HG02571 (cell line): ENCODE measurements around the gene EEF1A1.
A peak's percentile ranks its signal among the peaks of the same experiment; 100 is the strongest.
"Not testable (repeated sequence)": the region's sequence is repeated elsewhere in the genome, so short reads cannot be mapped to it uniquely, and the experiment has no call there.

Experiments used
- ATAC-seq: cut with Tn5 transposase; IDR thresholded peaks from one replicate; pipeline ENCODE4 v1.9.1; 2021; ENCODE audit warnings: mild to moderate bottlenecking, moderate library complexity; ENCODE audit not compliant: unreplicated experiment

Gene EEF1A1

DNA sequence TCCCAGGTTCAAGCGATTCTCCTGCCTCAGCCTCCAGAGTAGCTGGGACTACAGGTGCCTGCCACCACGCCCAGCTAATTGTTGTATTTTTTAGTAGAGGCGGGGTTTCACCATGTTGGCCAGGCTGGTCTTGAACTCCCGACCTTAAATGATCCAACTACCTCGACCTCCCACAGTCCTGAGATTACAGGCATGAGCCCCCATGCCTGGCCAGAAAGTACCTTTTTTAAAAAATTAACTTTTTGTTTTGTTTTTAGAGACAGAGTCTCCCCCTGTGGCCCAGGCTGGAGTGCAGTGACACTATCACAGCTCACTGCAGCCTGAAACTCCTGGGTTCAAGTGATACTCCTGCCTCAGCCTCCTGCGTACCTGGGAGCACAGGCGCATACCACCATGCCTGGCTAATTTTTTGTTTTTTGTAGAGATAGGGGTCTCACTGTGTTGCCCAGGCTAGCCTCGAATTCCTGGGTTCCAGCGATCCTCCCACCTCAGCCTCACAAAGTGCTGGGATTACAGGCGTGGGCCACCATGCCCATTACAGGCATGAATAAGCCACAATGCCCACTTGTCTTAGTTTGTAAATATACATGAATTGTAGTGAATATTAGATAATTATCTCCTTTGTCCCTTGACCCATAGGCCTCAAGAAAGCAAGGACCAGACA lies 17.4 kb upstream of the EEF1A1 start:
- ATAC-seq, result no peak

DNA sequence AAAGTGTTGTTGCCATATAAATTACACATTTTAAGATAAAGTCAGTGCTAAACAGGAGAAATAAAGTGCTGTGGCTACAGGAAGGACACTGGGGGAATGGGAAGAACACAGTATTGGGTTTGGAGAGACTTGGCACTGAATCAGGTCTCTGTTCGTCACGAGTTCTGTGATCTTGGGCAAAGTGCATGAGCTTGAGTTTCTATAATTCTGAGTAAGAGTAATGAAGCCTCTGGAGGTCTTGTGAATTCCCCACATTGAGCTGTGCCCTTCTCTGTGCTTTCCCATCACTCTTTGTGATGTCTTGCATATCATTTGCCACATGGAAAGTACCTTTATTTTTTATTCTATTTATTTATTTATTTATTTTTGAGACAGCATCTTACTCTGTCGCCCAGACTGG lies 16.8 kb upstream of the EEF1A1 start:
- ATAC-seq, result no peak

DNA sequence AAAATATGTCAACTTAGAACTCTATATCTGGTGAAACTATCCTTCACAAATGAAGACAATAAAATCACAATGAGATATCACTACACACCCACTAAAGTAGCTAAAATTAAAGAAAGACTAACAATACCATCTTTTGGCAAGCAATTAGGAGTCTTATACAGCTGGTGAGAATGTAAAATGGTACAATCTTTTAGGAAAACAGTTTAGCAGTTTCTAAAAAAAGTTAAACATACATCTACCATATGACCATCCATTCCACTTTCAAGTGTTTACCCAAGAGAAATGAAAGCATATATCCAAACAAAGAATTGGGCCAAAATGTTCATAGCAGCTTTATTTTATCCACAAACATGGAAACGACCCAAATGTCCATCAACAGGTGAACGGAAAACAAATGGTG lies 13.8 kb upstream of the EEF1A1 start:
- ATAC-seq, result no peak

DNA sequence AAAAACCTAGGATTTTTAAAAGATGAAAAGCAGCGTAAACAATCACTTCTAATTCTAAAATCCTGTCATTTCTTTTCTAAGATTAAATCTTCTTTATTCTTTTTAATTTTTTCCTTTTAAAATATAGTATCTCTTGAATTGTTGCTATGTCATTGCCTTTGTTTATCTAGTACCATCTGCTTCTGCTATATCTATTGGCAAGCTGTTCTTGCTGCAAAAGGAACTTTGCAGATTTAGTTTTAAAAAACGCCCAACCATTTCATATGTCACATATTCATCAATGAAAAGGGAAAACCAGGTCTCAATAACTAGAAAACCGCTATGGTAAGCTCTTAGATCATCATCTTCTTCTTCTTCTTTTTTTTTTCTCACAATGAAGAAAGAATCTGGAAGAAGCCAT lies 11.5 kb upstream of the EEF1A1 start:
- no peak for ATAC-seq

DNA sequence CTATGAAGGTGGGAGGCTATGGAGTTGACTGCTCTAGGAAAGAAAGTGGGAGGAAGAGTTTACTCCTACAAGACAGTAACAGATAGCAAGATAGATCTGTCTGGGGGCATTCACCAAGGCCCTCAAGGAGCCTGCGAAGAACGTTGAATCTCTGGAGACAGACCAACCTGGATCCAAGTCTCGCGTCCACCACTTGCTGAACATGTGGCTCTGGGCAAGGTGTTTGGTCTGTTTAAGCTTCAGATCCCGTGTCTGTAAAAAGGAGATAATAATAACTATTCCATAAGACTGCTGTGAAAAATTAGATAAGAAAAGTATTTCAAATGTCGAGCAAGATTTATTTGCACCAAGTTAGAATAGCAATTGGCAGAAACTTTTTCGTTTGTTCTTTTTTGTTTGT lies 8.1 kb upstream of the EEF1A1 start:
- no peak for ATAC-seq

DNA sequence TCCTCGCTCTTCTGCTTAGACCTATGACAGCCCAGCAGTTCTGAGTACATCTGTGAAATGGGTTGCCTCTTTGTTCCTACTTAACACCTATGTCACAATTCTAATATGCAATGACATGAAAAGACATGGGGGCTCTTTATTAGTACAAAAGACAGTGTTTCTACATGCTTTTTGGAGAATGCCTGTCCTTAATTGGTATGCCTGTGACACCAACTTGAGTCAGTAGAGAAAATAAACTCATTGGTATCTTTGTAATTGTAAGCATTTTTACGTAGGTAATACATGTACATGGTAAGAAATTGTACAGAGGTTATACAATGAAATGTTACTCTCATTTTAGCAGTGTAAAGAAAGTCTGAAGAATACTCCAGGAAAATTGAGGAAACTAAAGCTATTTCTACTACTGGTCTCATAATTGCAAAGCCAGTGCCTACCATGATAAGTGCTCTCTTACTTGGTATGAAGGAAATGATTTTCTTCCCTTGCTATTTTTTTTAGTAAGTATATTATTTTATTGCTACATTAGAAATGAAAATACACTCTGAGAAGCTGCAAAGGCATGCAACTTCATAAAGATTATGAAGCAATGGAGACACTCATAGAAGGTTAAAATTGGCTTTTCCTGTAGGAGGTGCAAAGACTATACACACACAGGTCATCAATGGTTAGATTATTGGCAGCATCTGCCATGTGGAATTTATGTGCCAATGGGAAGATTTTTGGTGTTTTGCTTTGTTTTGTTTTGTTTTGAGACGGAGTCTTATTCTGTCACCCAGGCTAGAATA lies 4.9 kb upstream of the EEF1A1 start:
- no peak for ATAC-seq

DNA sequence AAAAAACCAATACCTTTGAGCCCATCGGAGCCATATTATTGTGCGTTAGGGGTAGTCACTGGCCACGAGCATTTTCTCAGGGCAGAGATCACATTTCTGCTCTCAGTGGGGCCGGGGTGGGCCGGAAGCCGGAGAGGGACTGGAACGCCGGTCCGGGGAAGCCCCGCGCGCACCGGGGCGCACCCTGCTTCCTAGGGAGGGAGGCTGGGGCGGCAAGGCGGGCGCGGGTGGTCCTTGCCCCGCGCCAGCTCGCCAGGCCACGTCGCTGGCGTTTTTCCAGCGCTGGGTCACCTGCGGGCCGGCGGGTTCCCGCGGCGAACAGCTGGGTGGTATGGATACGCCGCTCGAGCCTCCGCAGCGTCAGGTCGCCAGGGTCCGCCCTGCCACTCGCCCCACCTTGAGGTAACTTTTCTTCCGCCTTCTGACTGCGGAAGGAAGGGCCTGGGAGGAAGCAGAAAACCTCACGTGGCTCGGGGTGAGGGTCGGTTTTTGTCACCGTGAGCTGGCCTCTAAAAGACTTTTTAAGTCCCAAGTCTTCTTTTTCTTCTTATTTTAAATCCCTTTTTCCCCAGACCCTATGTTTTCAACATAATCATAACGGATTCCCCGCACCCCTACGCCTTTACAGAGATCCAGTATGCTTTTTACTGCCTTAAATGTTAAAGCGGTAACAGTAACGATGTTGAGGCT lies 2.7 kb upstream of the EEF1A1 start:
- peak; percentile 39 for ATAC-seq

DNA sequence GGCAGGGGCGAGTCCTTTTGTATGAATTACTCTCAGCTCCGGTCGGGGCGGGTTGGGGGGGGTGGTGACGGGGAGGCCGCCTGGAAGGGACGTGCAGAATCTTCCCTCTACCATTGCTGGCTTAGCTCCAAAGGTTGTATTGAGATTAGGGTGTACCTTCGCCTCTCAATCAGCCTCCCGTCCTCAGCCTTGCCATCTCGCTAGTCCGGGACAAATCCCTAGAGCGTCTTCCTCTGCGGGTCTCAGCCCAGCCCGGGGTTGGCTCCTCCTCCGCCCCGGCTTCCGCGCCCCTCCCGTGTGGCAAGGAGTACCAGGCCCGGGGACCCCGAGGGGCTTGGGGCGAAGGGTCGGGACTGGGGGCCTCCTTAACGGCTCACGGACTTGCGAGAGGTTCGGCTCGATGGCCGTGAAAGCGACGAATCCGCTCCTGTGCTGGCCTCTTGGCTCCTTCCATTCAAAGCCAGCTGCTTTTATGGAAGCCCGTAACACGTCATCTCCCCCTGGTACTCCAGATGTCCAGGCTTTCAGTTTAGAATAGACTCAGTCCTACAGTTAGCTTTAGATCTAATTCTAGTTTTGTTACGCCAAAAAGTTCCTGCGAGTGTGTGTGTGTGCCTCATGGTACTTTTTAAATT lies 636 bp upstream of the EEF1A1 start:
- peak; percentile 29 for ATAC-seq

DNA sequence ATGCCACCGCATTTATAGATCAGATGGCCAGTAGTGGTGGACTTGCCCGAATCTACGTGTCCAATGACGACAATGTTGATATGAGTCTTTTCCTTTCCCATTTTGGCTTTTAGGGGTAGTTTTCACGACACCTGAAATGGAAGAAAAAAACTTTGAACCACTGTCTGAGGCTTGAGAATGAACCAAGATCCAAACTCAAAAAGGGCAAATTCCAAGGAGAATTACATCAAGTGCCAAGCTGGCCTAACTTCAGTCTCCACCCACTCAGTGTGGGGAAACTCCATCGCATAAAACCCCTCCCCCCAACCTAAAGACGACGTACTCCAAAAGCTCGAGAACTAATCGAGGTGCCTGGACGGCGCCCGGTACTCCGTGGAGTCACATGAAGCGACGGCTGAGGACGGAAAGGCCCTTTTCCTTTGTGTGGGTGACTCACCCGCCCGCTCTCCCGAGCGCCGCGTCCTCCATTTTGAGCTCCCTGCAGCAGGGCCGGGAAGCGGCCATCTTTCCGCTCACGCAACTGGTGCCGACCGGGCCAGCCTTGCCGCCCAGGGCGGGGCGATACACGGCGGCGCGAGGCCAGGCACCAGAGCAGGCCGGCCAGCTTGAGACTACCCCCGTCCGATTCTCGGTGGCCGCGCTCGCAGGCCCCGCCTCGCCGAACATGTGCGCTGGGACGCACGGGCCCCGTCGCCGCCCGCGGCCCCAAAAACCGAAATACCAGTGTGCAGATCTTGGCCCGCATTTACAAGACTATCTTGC lies 725 bp downstream of the EEF1A1 start:
- ATAC-seq, result no peak

DNA sequence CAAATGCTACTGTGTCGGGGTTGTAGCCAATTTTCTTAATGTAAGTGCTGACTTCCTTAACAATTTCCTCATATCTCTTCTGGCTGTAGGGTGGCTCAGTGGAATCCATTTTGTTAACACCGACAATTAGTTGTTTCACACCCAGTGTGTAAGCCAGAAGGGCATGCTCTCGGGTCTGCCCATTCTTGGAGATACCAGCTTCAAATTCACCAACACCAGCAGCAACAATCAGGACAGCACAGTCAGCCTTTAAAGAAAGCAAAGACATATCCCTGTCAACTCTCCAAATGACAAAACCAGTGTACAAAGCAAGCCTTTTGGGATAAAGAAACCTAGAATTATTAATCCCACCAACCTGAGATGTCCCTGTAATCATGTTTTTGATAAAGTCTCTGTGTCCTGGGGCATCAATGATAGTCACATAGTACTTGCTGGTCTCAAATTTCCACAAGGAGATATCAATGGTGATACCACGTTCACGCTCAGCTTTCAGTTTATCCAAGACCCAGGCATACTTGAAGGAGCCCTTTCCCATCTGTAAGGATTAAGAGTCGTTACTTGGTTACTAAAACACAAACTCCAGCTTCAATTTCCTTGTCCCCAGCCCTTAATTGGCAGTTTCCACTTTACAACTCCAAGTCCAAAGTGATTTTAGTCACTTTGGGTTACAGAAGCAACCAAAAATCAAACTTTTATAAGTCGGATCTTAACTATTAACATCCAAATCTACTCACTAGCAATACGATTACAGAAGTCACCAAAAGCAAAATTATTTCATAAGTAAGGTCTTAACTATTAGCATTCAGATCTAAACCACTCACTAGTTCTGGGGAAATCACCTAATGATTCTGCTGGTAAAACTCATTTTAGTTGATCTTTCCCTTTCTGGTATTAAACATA lies 1.6 kb downstream of the EEF1A1 start:
- not testable (repeated sequence) for ATAC-seq

DNA sequence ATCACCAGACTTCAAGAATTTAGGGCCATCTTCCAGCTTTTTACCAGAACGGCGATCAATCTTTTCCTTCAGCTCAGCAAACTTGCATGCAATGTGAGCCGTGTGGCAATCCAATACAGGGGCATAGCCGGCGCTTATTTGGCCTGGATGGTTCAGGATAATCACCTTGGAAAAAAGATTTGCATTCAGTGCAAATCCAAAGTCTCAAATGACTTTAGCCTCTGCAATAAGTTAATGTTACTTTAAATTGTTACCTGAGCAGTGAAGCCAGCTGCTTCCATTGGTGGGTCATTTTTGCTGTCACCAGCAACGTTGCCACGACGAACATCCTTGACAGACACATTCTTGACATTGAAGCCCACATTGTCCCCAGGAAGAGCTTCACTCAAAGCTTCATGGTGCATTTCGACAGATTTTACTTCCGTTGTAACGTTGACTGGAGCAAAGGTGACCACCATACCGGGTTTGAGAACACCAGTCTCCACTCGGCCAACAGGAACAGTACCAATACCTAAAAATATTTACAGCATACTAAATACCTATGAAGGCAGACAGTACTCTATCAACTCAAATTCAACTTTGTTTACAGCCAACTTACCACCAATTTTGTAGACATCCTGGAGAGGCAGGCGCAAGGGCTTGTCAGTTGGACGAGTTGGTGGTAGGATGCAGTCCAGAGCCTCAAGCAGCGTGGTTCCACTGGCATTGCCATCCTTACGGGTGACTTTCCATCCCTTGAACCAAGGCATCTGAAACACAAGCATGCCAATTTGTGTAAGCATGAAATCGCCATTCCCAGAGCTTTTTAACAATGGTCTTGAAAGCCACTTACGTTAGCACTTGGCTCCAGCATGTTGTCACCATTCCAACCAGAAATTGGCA lies 2.5 kb downstream of the EEF1A1 start:
- ATAC-seq, result not testable (repeated sequence)

DNA sequence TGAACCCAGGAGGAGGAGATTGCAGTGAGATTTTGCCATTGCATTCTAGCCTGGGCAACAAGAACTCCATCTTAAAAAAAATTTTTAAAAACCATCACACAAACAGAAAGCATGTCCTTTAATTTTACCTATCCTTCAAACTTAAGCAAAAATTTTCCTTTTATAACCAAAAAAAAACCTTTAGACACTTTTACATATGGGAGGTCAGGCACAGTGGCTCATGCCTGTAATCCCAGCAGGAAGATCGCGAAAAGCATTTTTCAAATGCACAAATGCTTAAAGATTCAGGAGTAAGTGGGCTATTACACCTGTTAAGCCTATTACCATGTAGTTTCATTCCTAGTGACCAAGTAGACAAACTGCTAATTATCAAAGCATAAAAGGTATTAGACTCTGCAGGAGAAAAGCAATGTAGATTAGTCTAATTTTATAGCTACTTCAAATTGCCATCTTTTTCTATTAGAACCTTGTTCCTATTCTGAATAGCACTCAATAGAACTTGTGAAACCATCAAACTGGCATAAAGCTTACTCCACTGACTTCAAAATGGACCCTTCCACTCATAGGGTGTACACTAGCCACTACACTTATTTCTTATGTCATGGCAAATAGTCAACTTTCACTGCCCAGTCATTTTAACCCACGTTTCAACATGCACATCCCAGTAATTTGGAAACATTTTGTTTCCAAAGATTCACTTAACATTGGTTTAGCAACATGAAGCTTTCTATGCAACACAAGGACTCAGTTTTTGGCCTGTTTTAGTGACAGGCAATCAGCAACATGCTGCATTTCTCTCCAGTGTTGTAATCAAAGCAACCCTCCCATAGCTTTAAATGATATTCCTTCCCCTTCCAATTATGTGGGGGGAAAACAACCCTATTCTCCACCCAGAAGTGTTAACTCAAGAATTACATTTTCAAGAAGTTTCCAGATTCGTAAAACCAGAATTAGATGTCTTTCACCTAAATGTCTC lies 4.0 kb downstream of the EEF1A1 start:
- ATAC-seq, result no peak

DNA sequence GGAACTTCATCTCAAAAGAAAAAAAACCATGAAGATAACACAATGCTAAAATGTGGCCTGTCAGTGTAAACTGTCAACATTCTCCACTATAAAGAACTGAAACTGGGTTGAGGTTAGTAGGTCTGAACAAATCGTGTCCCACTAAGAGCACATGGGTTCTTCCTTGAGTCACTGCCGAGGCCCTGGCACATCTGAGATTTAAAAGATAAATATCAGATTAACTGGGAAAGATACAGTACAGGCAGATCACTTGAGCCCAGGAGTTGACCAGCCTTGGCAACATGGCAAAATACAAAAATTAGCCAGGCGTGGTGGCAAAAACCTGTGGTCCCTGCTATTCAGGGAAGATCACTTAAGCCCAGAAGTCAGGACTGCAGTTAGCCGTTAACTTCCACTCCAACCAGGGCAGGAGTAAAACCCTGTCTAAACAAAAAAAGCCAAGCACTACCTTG lies 5.6 kb downstream of the EEF1A1 start:
- ATAC-seq, result no peak

DNA sequence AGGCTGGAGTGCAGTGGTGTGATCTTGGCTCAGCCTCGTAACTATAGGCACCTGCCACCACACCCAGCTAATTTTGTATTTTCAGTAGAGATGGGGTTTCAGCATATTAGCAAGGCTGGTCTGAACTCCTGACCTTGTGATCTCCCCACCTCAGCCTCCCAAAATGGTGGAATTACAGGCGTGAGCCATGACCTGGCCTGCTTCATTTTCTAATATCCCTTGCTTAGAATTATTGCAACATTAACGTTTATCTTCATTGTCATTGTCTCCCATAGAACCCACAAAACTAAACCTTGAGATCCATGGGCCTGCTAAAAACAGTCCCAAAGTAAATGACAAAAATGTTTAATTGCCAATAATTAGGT lies 6.1 kb downstream of the EEF1A1 start:
- no peak for ATAC-seq

DNA sequence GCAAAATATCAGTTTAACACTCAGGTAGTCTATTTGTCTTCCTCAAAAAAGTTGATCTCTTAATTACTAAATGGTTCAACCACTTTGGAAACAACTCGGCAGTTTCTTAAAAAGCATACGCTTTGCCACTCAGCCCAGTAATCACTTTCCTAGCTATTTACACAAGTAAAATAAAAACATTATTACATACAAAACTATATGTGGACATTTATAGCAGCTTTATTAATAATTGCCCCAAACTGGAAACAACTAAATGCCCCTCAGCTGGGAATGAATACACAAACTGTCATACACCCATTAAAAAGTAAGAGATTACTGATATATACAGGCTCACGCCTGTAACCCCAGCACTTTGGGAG lies 7.4 kb downstream of the EEF1A1 start:
- ATAC-seq, result no peak

DNA sequence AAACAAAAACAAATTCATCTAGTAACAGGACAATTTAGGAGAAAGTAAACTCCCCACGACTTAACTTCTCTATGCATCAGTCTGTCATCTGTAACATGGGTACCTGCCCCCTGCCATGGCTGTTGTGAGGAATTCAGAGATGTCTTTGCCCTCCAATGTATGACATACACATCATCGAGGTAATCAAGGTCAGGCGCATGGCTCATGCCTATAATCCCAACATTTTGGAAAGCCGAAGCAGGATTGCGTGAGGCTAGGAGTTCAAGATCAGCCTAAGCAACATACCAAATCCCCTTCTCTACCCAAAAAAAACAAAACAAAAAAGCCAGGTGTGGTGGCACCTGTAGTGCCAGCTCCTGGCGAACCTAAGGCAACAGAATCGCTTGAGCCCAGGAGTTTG lies 9.0 kb downstream of the EEF1A1 start:
- ATAC-seq, result no peak

DNA sequence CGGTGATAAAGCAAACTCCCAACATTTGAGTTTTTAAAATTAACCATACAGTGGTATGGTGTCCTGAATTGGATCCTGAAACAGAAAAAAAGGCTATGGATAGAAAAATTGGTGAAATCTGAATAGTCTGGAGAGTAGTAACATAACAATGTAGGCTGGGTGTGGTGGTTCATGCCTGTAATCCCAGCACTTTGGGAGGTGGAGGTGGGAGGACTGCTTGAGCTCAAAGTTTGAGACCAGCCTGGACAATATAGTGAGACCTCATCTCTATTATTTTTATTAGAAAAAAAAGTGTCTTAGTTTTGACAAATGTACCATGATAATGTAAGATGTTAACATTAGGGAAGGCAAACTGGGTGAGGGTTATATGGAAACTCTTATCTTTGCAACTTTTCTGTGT lies 11.0 kb downstream of the EEF1A1 start:
- no peak for ATAC-seq

DNA sequence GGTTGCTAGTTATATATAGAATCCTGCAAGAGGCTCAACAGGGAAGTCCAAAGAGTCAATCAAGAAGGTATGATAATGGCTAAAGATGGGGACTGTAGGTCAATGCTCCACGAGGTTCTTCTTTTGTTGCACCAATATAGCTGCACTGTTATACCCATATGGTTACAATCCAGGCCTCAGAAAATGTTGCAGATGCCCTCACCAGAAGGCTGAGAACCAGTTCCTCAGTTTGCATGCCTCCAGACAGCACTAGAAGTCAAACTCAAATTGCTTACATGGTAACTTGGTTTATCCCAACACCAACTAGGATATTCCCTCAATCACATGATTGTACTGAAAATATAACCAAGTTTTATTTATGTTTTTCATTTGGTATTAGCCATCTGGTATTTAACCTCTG lies 12.1 kb downstream of the EEF1A1 start:
- no peak for ATAC-seq
